Endothelial cell of umbilical vein (primary cell): Measurements from ENCODE around the gene LRP11.

ENCODE experiments used
- CTCF ChIP-seq, 2 donors: IDR thresholded peaks; 1 replicate in 1 of 2; 2 replicates in 1 of 2; pipeline ENCODE4 v1.5.1; 2011; ENCODE audit warnings: low read length in 2 of 2, mild to moderate bottlenecking in 2 of 2, moderate library complexity in 2 of 2, control low read depth in 1 of 2, inconsistent platforms in 1 of 2, low read depth in 1 of 2; ENCODE audit not compliant: insufficient read depth in 1 of 2; ENCODE audit errors: extremely low read depth in 1 of 2
- EZH2 ChIP-seq: IDR thresholded peaks from 2 replicates; pipeline ENCODE4 v1.6.1; 2012; ENCODE audit warnings: borderline replicate concordance, low read depth, mild to moderate bottlenecking, moderate library complexity, low read length, inconsistent platforms; ENCODE audit not compliant: severe bottlenecking
- MAX ChIP-seq: IDR thresholded peaks from 2 replicates; pipeline ENCODE4 v1.6.1; 2011; ENCODE audit not compliant: insufficient read depth, insufficient read length
- POLR2A ChIP-seq: IDR thresholded peaks from 2 replicates; pipeline ENCODE4 v1.6.1; 2012; ENCODE audit warnings: low read depth, mild to moderate bottlenecking, control low read depth, low read length
- POLR2AphosphoS5 ChIP-seq: IDR thresholded peaks from 2 replicates; pipeline ENCODE4 v1.6.1; 2012; ENCODE audit warnings: low read depth, mild to moderate bottlenecking, control low read depth, low read length, moderate library complexity; ENCODE audit not compliant: insufficient read depth

GRCh38 chr6:149769676-149770075 is 94.5 kb downstream of the LRP11 start:
- TF ChIP-seq POLR2AphosphoS5 (no peak), MAX (no peak), POLR2A (no peak), CTCF (IDR thresholded peaks at IDR 0.05; ENCODE audit: extremely low read depth in 1 of 2, insufficient read depth in 1 of 2, low read depth in 1 of 2, low read length in 2 of 2) (no peak), EZH2 (no peak)
